Measurements from ENCODE around the gene CDC26.
"Not testable (repeated sequence)": the region's sequence is repeated elsewhere in the genome, so short reads cannot be mapped to it uniquely, and the experiment has no call there.

CDC26 gene

GRCh38 chr9:113275157-113276131 lies at the start of gene CDC26, which contains the start of gene PRPF4:
CDC26 (minus strand) TSS chr9:113275572; CDS start chr9:113272507, 3,065 bp downstream.
PRPF4 (plus strand) TSS chr9:113275658; CDS start chr9:113275744, 86 bp downstream.
- peak; percentile 99 for DNase-seq (ENCODE audit: low read depth)

- DNase-seq (ENCODE audit: low read depth): no peak
Observed at GRCh38 chr9:113322671-113323070, 47.3 kb upstream of the CDC26 start.

- no peak for DNase-seq (ENCODE audit: low read depth)
Observed at GRCh38 chr9:113320051-113320450, 44.7 kb upstream of the CDC26 start.

- DNase-seq (ENCODE audit: low read depth): no peak
Observed at GRCh38 chr9:113319054-113319453, 43.7 kb upstream of the CDC26 start.

- peak; percentile 39 for DNase-seq (ENCODE audit: low read depth)
Observed at GRCh38 chr9:113317777-113318176, 42.4 kb upstream of the CDC26 start.

- no peak for DNase-seq (ENCODE audit: low read depth)
Observed at GRCh38 chr9:113316030-113316429, 40.7 kb upstream of the CDC26 start.

GRCh38 chr9:113315231-113315630 lies 39.9 kb upstream of the CDC26 start:
- DNase-seq (ENCODE audit: low read depth): no peak

GRCh38 chr9:113313261-113313660 lies 37.9 kb upstream of the CDC26 start:
- DNase-seq (ENCODE audit: low read depth): no peak

GRCh38 chr9:113311961-113312360 lies 36.6 kb upstream of the CDC26 start:
- DNase-seq (ENCODE audit: low read depth): peak; percentile 29

- DNase-seq (ENCODE audit: low read depth): no peak
Observed at GRCh38 chr9:113310538-113310937, 35.2 kb upstream of the CDC26 start.

- DNase-seq (ENCODE audit: low read depth): peak; percentile 39
Observed at GRCh38 chr9:113309204-113309813, 33.9 kb upstream of the CDC26 start.

GRCh38 chr9:113307396-113307975 lies 32.1 kb upstream of the CDC26 start:
- no peak for DNase-seq (ENCODE audit: low read depth)

- DNase-seq (ENCODE audit: low read depth): no peak
Observed at GRCh38 chr9:113306566-113306965, 31.2 kb upstream of the CDC26 start.

GRCh38 chr9:113302792-113303418 lies 27.5 kb upstream of the CDC26 start, which contains the start of gene RNF183:
RNF183 (minus strand) TSS chr9:113303376; CDS start chr9:113298184, 5,192 bp downstream.
- DNase-seq (ENCODE audit: low read depth): no peak

- DNase-seq (ENCODE audit: low read depth): no peak
Observed at GRCh38 chr9:113301548-113301947, 26.2 kb upstream of the CDC26 start.

GRCh38 chr9:113299800-113300292 lies 24.5 kb upstream of the CDC26 start:
- DNase-seq (ENCODE audit: low read depth): no peak

GRCh38 chr9:113298924-113299770 lies 23.8 kb upstream of the CDC26 start:
- DNase-seq (ENCODE audit: low read depth): no peak

GRCh38 chr9:113298311-113298710 lies 22.9 kb upstream of the CDC26 start:
- DNase-seq (ENCODE audit: low read depth): no peak

GRCh38 chr9:113296796-113297558 lies 21.6 kb upstream of the CDC26 start:
- DNase-seq (ENCODE audit: low read depth): peak; percentile 45

- not testable (repeated sequence) for DNase-seq (ENCODE audit: low read depth)
Observed at GRCh38 chr9:113296247-113296646, 20.9 kb upstream of the CDC26 start.
